HG02884 (cell line): Measurements from ENCODE around the gene IQGAP3.

Source experiments
- ATAC-seq: cut with Tn5 transposase; IDR thresholded peaks from one replicate; pipeline ENCODE4 v1.9.1; 2021; ENCODE audit warnings: mild to moderate bottlenecking, moderate library complexity; ENCODE audit not compliant: unreplicated experiment

IQGAP3 gene

DNA sequence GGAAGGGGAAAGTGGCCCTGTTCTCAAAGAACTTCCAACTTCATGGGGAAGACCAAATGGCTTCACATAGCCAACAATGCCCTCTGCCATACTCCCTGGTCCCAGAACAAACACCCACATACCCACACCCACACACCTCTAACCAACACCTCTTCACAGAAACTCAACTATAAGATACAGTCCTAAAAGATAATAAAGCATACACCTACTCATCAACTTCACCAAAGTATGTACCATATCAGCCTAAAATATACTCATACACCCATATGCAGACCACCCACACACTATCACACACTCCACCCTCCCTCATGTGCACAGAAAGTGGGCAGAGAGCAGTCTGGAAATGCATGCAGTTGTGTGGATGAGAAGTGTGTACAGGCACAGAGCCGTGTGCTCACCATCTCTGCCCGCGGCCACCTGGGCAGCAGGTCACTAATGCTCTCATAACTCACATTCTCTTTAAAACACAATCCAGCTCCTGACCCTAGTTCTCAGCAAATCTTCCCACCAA lies 27.7 kb downstream of the IQGAP3 start:
- ATAC-seq, result no peak

DNA sequence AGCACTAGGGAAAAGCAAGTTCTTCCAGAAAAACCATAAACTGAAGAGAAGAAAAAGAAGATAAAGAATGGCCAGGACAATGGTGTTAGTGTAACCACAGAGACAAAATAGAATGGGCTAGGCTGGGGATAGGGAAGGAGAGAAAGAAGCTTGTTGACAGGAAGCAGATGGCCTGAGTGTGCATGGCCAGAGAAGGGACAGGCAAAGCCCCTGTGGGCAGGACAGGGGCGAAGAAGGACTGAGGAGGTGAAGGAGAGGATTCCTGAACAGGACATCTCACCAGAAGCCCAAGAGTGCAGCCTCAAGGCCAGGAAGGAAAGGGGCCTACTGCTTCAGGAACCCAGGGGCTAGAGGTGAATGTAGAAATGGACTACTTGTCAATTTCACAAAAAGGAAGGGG lies 29.3 kb downstream of the IQGAP3 start:
- ATAC-seq, result no peak

DNA sequence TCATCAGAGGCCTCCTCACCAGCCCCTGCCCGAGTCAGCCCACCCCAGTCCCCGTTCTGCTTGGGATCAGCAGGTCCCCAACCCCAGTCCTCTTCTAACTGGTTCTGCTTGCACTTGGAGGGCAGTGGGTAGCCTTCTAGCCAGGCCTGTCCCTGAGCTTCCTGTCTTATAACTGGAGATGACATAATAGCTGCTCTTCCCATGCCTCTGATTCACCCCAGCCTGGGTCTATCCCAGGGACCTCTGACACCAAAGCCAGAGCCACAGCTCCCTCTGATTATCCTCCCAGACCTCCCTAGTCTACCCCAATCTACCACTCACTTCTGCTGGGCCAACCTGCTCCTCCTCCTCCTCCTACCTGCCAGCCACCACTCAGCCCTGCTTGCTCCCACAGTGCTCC lies 31.4 kb downstream of the IQGAP3 start:
- ATAC-seq, result no peak

DNA sequence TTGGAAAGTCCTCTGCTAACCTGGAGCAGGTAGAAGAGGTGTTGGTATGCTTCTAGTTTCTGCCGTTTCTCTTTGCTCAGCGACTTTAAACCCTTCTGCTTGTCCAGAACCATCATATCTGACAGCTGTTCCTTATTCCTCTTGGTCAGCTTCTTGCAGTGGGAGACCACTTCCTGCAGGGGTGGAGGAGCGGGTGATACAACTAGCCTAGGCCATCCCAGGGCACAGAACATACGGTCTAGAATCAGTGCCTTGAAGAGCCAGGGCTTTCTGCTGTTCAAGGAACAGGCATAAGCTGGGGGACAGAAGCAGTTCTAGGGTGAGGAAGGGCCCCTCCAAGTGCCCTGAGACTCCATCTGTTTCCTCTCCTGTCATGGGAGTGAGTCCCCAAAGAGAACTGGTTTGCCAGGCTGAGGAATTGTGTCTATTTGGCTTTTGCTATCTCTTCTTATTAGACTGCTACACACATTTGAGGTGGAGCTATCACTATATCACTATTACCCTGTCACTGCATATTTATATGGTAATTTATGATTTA lies 32.5 kb downstream of the IQGAP3 start:
- ATAC-seq, result no peak

DNA sequence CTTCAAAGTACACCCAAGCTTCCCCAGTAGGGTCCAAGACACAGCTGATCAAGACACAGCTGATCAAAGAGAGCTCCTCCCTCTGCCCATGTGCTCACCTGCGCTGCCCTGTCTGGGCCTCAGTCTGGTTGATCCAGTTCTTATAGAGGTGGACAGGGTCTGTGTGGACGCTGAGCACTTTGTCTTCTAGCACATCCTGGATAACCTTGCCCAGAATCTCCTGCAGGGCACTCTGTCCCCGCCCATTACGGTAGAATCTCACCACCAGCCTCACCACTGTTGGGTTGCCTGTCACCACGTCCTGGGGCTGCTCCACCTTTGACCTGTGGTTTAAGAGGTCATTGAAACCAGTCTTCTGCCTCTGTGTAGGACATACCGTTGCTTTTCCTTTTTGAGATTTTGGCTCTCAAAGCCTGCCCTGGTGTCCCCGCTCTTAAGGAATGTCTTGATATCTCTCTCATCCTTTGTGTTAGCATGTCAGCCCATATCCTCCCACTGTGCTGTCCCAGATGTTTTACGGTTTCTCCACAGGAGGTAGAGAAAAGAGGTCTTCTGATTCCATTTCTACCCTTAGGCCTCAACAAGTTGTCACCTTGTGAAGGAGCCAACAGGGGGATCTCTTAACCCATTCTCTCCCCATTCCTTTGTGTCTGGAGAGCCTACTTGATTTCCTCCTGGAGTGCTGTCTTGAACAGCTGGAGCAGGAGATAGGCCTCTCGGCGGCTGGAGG lies 33.5 kb downstream of the IQGAP3 start:
- no peak for ATAC-seq

DNA sequence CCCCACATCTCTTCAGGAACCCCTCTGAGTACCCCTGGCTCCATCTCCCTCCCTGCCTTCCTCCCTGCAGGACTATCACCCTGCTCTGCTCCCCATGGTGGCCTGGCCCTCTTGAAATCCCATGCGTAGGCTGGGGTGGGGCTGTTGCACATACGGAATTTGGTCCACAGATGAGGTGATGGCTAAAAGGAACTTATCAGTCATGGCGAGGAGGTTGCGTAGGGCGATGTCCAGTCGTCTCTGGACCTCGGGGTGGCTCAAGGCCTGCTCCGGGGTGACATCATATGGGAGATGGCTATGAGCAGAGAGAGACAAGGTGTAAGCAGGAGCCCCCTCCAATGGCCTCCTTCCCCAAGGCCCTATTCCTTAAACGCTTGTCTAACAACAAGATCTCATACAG lies 35.3 kb downstream of the IQGAP3 start:
- no peak for ATAC-seq

DNA sequence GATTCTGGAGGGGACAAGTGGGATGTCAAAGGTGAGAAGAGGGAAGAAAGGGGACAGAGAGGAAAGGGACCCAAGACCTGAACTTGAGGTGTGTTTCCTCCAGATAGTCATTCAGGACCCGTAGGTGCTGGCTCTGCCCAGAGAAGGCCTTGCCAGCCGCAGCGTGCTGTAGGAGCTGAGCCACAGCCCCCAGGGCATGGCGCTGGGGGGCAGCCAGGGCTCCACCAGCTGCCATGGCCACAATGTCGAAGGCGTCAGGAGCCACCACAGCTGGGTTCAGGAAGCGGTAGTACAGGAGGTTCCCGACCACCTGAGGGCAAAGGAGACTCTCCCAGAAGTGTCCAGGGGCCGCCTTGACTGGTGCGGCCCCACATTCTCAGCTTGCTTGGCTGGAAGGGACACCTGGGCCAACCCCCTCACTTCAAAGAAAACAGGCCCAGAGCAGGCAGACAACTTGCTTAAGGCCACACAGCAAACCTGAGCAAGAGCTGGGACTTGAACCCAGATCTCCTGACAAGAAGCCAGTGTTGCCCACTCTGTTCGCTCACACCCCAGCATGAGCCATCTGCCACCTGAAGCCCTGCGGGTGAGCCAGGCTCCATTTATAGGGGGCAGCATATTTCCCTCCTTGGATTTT lies 37.8 kb downstream of the IQGAP3 start:
- no peak for ATAC-seq

DNA sequence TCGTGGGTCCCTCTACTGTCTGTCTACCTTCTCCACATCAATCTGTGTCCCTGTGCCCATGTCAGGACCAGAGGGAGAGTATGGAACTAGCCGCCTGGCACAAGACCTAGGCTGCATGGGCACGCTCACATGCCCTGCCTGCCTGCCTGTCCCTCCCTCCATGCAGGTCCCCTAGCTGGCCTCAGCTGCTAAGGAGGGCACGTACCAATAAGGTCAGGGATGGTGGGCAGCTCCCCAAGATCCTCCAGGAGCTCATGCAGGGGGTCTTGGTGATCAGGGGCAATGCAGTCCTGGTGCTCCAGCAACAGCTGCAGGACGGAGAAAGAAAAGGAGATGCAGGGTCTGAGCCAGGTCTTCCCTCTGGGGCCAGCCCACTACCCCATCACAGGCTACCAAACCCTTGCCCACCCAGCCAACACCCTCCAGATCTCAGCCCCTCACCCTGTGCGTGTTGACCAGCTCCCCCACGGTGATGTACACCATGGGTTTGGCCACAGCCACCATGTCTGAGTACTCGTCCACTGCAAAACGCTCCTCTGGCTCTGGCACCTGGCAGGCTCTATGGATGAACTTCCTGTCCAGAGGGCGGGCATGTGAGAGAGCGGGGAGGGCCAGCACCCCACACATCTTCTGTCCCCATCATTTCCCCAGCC lies 38.7 kb downstream of the IQGAP3 start:
- no peak for ATAC-seq

DNA sequence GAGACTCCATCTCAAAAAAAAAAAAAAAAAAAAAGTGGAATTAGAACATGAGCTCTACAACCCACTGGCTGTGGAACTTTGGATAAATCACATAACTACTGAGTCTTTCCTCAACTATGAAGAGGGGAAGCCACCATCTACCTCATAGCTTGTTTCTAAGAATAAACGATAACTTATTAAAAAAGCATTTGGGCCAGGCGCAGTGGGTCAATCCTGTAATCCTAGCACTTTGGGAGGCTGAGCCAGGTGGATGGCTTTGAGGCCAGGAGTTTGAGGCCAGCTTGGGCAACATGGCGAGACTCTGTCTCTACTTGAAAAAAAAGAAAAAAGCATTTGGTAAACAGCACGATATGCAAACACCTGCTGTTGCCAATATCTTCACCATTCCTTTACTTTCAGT lies 40.0 kb downstream of the IQGAP3 start:
- ATAC-seq, result no peak

DNA sequence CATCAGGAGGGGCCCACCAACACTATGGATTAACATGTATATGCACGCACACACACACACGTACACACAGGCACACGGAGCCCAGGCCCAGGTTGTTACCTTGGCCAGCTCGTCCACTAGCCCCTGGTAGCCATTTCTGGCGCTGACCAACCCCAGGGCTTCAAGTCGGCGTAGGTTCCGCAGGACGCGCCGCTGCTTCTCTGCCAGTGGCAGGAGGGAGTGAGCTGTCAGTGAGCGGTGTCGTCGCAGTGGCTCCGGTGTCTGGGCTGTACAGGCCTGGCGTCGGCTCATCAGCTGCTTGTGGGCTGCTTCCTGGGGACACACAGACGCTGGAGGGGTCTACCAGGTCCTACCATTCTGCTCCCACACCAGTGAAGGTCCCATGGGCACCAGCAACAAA lies 42.4 kb downstream of the IQGAP3 start:
- no peak for ATAC-seq

DNA sequence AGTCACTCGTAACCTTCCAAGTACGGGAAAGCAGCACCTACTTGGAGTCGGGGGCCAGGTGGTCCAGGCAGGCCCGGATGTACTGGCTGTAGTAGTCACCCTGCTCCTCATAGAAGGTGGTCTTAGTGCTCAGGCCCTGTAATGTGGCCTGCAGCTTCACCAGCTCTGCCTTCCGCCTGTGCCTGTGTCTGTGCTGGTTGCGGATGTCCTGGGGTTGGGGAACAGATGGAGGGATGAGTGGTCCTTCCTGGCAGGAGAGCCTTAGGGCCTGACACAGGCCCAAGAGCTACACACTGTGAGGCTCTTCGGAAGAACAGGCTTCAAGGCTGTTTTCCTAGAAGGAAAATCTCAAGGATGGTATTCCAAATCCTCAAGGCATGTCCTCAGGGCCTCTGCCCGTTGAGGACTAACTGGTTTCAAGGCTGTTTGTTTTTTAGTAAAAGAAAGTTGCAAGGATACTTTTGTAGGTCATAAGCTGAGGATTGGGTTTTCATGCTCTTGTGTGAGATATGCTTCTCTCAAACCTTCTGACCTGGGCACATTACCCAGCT lies 43.4 kb downstream of the IQGAP3 start:
- ATAC-seq, result no peak

DNA sequence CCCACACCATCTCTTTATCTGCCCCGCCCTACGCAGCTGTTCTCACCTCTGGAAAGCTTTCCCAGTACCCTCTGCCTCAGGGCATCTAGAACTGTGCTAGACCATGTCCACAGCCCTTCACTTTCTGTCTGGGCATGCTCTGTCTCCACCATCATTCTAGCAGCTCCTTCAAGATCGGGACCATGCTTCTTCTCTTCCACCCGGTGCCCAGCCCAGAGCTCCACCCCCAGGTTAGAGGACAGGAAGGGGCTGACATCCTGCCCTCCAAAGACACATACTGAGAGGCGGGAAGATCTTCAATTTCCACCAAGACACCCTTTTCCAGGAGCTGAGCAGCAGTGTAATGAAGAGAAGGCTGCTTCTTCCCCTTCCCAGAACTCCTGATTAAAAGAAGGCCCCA lies 44.1 kb downstream of the IQGAP3 start:
- no peak for ATAC-seq

DNA sequence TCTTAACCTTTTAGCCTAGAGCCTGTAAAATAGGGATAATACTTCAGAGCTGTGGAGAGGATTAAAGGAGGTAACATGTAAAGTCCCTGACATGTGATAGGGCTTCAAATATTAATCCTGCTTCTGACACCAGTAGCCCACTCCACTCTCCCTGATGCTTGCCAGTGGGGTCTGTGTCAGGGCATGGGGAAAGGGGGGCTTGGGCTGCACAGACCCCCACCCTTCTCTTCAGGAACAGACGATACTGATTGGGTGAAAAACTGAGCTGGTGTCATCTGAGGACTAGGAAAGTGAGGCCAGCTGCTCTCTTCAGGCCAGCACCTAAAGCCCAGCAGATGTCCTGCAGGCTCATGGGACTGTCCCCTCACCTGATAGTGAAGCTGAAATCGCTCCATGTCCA lies 44.8 kb downstream of the IQGAP3 start:
- no peak for ATAC-seq

DNA sequence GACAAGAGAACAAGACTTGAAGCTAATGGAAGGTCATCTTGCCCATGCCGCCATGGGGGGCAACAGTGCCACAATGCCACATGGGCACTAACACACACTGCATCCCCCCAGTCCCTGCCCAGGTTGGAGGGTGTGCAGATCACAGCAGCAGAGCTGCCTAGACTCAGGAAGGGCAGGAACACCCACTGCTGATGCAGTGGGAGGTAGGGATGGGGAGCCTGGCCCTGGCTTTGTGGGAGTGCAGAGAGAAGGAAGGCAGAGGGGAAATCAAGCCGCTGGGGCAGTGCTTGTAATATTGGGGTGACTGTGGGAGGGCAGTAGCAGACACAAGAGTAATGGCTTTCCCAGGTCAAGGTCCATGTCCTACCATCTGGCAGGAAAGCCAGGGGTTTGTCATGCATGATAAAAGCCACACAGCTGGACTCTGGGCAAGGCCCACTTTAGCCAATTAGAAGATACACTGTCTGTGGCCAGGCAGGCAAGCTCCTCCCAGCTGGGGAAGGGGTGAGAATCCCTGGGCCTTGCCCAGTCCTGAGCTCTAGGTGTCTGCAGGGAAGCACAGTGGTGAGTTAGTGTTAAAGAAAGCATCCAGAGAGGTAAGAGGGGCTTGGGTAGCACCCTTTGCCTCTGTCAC lies 46.4 kb downstream of the IQGAP3 start:
- ATAC-seq, result no peak

DNA sequence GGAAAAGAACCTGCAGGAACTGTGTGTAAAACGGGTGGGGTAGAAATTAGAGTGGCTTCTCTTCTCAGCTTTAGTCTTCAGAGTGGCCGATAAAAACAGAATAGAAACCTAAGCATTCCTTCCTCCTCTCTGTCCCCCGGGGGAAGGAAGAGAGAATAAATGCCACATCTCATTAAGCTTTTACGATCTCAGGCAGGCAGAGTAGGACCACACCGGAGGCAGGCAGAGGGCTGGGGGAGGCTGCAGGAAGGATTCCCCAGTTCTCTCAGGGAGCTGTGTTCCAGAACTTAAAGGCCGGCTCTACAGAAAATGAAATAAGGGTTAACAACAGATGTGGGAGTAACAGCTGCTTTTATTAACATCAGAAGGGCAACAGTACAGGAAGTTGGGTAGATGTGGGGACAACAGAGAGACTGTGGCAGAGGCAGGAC lies 47.3 kb downstream of the IQGAP3 start:
- no peak for ATAC-seq

DNA sequence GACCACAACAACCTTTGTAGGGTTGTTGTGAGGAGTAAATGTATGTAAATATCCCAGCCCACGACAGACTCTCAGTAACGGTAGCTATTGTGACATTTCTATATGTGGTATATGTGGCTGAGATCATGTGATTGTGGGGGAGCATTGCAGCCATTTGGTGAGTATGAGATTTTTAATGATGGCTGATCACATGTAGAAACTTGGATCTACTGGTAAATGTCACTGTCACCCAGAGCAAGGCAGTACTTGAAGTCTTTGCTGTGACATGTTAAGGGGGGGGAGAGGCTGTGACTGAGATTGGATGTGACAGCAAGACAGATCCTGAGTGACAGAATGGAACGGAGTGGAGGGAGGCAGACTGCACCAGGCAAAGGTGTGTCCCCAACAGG lies 47.9 kb downstream of the IQGAP3 start:
- no peak for ATAC-seq

DNA sequence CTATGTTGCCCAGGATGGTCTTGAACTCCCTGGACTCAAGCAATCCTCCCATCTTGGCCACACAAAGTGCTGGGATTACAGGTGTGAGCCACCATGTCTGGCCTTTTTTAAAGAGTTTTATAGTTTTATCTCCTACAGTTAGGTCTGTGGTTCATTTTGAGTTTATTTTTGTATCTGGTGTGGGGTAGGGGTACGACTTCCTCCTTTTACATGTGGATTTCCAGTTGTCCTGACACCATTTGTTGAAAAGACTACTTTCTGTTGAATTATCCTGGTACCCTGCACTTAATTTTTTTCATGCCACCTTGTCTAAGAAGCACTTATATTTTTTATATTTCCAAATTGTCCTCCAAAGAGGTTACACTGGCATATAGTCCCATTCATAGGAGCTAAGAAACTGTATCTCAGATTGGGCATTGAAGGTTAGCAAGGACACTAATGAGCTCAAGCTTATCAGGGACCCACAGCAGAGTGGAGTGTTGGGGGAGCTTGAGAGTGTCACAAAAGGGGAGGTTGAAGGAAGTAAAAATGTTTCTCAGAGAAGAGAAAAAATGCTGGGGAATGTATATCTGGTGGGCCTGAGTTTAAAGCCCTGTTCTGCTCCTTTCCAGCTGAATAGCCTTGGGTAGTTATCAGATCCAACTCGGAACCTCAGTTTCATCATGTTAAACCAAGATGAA lies 48.4 kb downstream of the IQGAP3 start:
- ATAC-seq, result no peak

DNA sequence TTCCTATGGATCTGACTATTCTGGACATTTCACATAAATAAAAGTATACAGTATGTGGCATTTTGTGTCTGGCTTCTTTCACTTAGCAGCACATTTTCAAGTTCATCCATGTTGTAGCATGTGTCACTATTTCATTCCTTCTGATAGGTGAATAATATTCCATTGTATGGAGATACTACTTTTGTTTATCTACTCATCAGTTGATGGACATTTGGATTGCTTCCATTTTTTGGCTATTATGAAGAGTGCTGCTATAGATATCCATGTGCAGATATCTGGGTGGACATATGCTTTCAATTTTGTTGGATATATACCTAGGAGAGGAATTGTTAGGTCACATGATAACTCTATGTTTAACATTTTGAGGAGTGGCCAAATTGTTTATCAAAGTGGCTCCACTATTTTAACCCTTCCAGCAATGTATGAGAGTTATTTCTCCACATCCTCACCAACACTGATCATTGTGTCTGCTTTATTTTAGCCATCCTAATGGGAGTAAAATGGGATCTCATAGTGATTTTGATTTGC lies 49.9 kb downstream of the IQGAP3 start:
- ATAC-seq, result no peak

DNA sequence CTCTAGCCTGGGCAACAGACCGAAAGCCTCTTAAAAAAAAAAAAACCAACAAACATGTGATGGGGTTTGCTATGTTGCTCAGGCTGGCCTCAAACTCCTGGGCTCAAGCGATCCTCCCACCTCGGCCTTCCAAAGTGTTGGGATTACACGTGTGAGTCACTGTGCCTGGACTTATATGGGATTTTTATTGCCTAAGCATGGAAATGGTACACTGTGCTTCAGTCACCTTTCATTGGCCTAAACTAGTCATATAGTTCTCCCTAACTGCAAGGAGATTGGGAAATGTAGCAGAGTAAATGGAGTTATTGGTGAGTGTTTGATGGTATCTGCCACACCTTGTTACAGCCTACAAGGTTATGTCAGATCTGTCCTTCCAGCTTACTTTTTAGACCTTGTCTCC lies 54.6 kb downstream of the IQGAP3 start:
- ATAC-seq, result no peak

DNA sequence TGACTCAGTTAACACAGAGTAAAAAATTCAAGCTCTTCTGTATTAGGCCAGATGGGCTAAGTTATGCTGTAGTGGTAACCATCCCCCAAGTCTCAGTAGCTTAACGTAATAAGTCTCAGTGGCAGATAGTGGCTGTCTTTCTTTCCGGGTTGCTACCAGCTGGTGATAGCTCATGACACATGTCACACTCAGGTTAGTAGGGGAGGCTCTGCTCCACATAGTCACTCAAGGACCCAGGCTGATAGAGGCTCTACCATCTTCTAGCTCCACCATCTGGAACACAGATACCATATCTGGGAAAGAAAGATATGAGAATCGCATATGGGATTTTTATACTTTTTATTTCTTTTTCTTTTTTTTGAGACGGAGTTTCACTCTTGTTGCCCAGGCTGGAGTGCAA lies 55.5 kb downstream of the IQGAP3 start:
- no peak for ATAC-seq
